IMR-90 (cell line): Measurements from ENCODE around the gene PTPRN2. TPM values are rescaled to one million over a fixed set of nuclear protein-coding genes. Genes with fewer than 3 reads are reported as not detected.

Experiments used
- ATAC-seq: fragments of 200-7000 bp; cut with Tn5 transposase; 2 replicates; pipeline ENCODE4 v1.9.1; 2020; ENCODE audit warnings: low read depth, mild to moderate bottlenecking, moderate library complexity
- BruUV-seq: library from RNA; stranded (reverse); fragments of 400-500 nt; replicated peaks from 2 replicates; lab custom pipeline; 2021; lab: Mats Ljungman, UMichigan
- CTCF ChIA-PET: fragments of 300-600 bp; formaldehyde crosslinking; extraction: SDS; loops from one replicate; lab custom pipeline; 2021; ENCODE audit warnings: antibody characterized with exemption; lab: Yijun Ruan, JAX
- POLR2A ChIA-PET: fragments of 300-600 bp; sonication (Branson Sonifier 250); formaldehyde crosslinking; loops from one replicate; lab custom pipeline; 2022; ENCODE audit warnings: antibody characterized with exemption; ENCODE audit not compliant: unreplicated experiment; lab: Charles Lee
- DNase-seq: peaks from one replicate; pipeline ENCODE4 v3.0.0; 2013
- H2AFZ ChIP-seq: replicated peaks from 2 replicates; pipeline ENCODE3; 2013; ENCODE audit warnings: low read length, mild to moderate bottlenecking; ENCODE audit not compliant: poor library complexity
- H2AK5ac ChIP-seq: 2 replicates; pipeline ENCODE4 v1.6.1; 2013; ENCODE audit warnings: low read depth, low read length, inconsistent platforms
- H2AK9ac ChIP-seq: replicated peaks from 2 replicates; pipeline ENCODE3; 2013; ENCODE audit warnings: mild to moderate bottlenecking, low read depth, low read length, moderate library complexity; ENCODE audit not compliant: poor library complexity
- H2BK120ac ChIP-seq: 2 replicates; pipeline ENCODE4 v1.6.1; 2013; ENCODE audit warnings: low read depth, low read length, inconsistent platforms
- H2BK15ac ChIP-seq: 3 replicates; pipeline ENCODE4 v1.6.1; 2013; ENCODE audit warnings: low read depth, low read length, inconsistent platforms
- H2BK20ac ChIP-seq: 2 replicates; pipeline ENCODE4 v1.6.1; 2013; ENCODE audit warnings: low read depth, mild to moderate bottlenecking, inconsistent platforms, low read length, moderate library complexity
- H2BK5ac ChIP-seq: 2 replicates; pipeline ENCODE4 v1.6.1; 2013; ENCODE audit warnings: mild to moderate bottlenecking, low read depth, low read length, inconsistent platforms; ENCODE audit not compliant: poor library complexity, severe bottlenecking
- H3K14ac ChIP-seq: replicated peaks from 2 replicates; pipeline ENCODE4 v1.6.1; 2013; ENCODE audit warnings: low read depth, low read length, inconsistent platforms
- H3K18ac ChIP-seq: 2 replicates; pipeline ENCODE4 v1.6.1; 2013; ENCODE audit warnings: low read depth, low read length, control low read depth
- H3K23ac ChIP-seq: 2 replicates; pipeline ENCODE4 v1.6.1; 2013; ENCODE audit warnings: low read depth, low read length, inconsistent platforms
- H3K27ac ChIP-seq: 2 replicates; pipeline ENCODE4 v1.5.1; 2013; ENCODE audit warnings: mild to moderate bottlenecking, control low read depth, low read length; ENCODE audit not compliant: insufficient read depth
- H3K27me3 ChIP-seq: 2 replicates; pipeline ENCODE4 v1.6.1; 2013; ENCODE audit warnings: low read length; ENCODE audit not compliant: control insufficient read depth, insufficient read depth
- H3K36me3 ChIP-seq: 2 replicates; pipeline ENCODE4 v1.6.1; 2013; ENCODE audit warnings: low read length, mixed read lengths; ENCODE audit not compliant: control insufficient read depth, insufficient read depth
- H3K4ac ChIP-seq: 2 replicates; pipeline ENCODE4 v1.6.1; 2013; ENCODE audit warnings: low read depth, low read length, inconsistent platforms
- H3K4me1 ChIP-seq: 2 replicates; pipeline ENCODE4 v1.6.1; 2013; ENCODE audit warnings: low read length, mixed read lengths; ENCODE audit not compliant: control insufficient read depth, insufficient read depth
- H3K4me2 ChIP-seq: 2 replicates; pipeline ENCODE4 v1.6.1; 2013; ENCODE audit warnings: low read depth, mild to moderate bottlenecking, control low read depth, low read length, moderate library complexity
- H3K4me3 ChIP-seq: 2 replicates; pipeline ENCODE4 v1.5.1; 2013; ENCODE audit warnings: low read depth, mild to moderate bottlenecking, control low read depth, low read length, moderate library complexity; ENCODE audit not compliant: insufficient read depth
- H3K56ac ChIP-seq: 2 replicates; pipeline ENCODE4 v1.6.1; 2013; ENCODE audit warnings: low read length, inconsistent platforms; ENCODE audit not compliant: insufficient read depth; ENCODE audit errors: extremely low read depth
- H3K79me1 ChIP-seq, 2 experiments: 2 replicates each; pipeline ENCODE4 v1.6.1; 2013; ENCODE audit warnings: low read length in 2 of 2, inconsistent platforms in 1 of 2, low read depth in 1 of 2
- H3K9ac ChIP-seq: 2 replicates; pipeline ENCODE4 v1.6.1; 2013; ENCODE audit warnings: low read depth, low read length, control low read depth
- H3K9me1 ChIP-seq: 2 replicates; pipeline ENCODE4 v1.6.1; 2013; ENCODE audit warnings: low read length, inconsistent platforms; ENCODE audit not compliant: insufficient read depth
- H3K9me3 ChIP-seq: 2 replicates; pipeline ENCODE4 v1.6.1; 2013; ENCODE audit warnings: low read length; ENCODE audit not compliant: control insufficient read depth, insufficient read depth
- H4K20me1 ChIP-seq: 2 replicates; pipeline ENCODE4 v1.6.1; 2013; ENCODE audit warnings: low read length, inconsistent platforms; ENCODE audit not compliant: insufficient read depth
- H4K5ac ChIP-seq: 2 replicates; pipeline ENCODE4 v1.6.1; 2013; ENCODE audit warnings: mild to moderate bottlenecking, low read depth, low read length, control low read depth
- H4K8ac ChIP-seq, 2 experiments: 2 replicates each; pipeline ENCODE4 v1.6.1; 2013; ENCODE audit warnings: low read depth in 2 of 2, low read length in 2 of 2, control low read depth in 1 of 2, inconsistent platforms in 1 of 2
- H4K91ac ChIP-seq: 2 replicates; pipeline ENCODE4 v1.6.1; 2013; ENCODE audit warnings: low read depth, low read length, inconsistent platforms; ENCODE audit not compliant: insufficient read depth
- BHLHE40 ChIP-seq: fragments of 150-350 bp; IDR thresholded peaks from 2 replicates; pipeline ENCODE4 v1.6.1; 2016; ENCODE audit warnings: mild to moderate bottlenecking, low read depth, low read length
- CEBPB ChIP-seq: IDR thresholded peaks from 2 replicates; pipeline ENCODE4 v1.6.1; 2012; ENCODE audit warnings: low read depth, low read length, improper control_type of control experiment
- CHD1 ChIP-seq: IDR thresholded peaks from 2 replicates; pipeline ENCODE4 v1.6.1; 2012; ENCODE audit warnings: low read depth, low read length, improper control_type of control experiment
- MAFK ChIP-seq: IDR thresholded peaks from 2 replicates; pipeline ENCODE4 v1.6.1; 2012; ENCODE audit warnings: low read depth, low read length, improper control_type of control experiment
- MAZ ChIP-seq: IDR thresholded peaks from 2 replicates; pipeline ENCODE4 v1.6.1; 2012; ENCODE audit warnings: low read depth, mild to moderate bottlenecking, low read length, improper control_type of control experiment, moderate library complexity, borderline replicate concordance
- NFE2L2 ChIP-seq: fragments of 150-350 bp; IDR thresholded peaks from 2 replicates; pipeline ENCODE4 v1.6.1; 2016; ENCODE audit warnings: low read depth, mild to moderate bottlenecking, low read length
- RFX5 ChIP-seq: IDR thresholded peaks from 2 replicates; pipeline ENCODE4 v1.8.0; 2012; ENCODE audit warnings: low read depth, mild to moderate bottlenecking, low read length, moderate library complexity
- WGBS, 2 experiments: methylation state at CpG; one replicate each; pipeline versions ENCODE4 v1.1.5 to v1.1.7; 2013; ENCODE audit warnings: missing lambda C conversion rate in 2 of 2; ENCODE audit not compliant: insufficient read length in 1 of 2; ENCODE audit errors: extremely low coverage in 2 of 2; 5-methylcytosine and 5-hydroxymethylcytosine counted together
- dilution Hi-C: fragments of 300-500 bp; cut with HindIII; formaldehyde crosslinking; loops from one replicate; pipeline ENCODE4 v1.14.3; 2018; ENCODE audit warnings: low sequenced_read_pairs; ENCODE audit not compliant: unreplicated experiment
- in situ Hi-C: fragments of 300-500 bp; cut with MboI; formaldehyde crosslinking; loops from 3 replicates; pipeline ENCODE4 v1.14.3; 2019; ENCODE audit warnings: low sequenced_read_pairs, inconsistent platforms, mixed read lengths
- intact Hi-C: fragments of 100-400 bp; cut with micrococcal nuclease; formaldehyde crosslinking; loops from 2 replicates; pipeline ENCODE4 v1.10.0; 2022
- polyA plus RNA-seq, 3 experiments: library from polyadenylated mRNA; depleted of rRNA; stranded (reverse); fragments of >200 nt; gene quantifications; 2 replicates each; pipeline ENCODE4 v1.2.3, GENCODE V29; 2012; ENCODE audit warnings: low replicate concordance in 1 of 3
- total RNA-seq: library from RNA; depleted of rRNA; stranded (reverse); fragments of >200 nt; gene quantifications from 2 replicates; pipeline ENCODE4 v1.2.3, GENCODE V29; 2012

PTPRN2 gene
- total and polyA plus RNA-seq, 2 of the 4 experiments (the other 2 are of a cell fraction), result 0.03 TPM; not detected in 1

GRCh38 chr7:157670490-157671357 is 916.9 kb downstream of the PTPRN2 start (continued):
- TF ChIP-seq BHLHE40 (no peak), MAFK (no peak), NFE2L2 (no peak), CHD1 (no peak)

- Histone ChIP-seq H2AK9ac (no peak overlapping the region), H3K36me3 (no peaks in the 10 kb centered on the region), H4K8ac (no peak overlapping the region), H3K4me3 (no peak overlapping the region), H3K4ac (no peak overlapping the region), H2AK5ac (no peak overlapping the region), H4K91ac (no peak overlapping the region), H3K4me2 (no peak overlapping the region), H3K23ac (no peak overlapping the region), H3K9ac (no peak overlapping the region), H2BK15ac (no peak overlapping the region), H2BK120ac (no peak overlapping the region), H3K27me3 (no peaks in the 10 kb centered on the region), H3K18ac (no peak overlapping the region), H3K79me1 (no peaks in the 10 kb centered on the region), H3K4me1 (no peaks in the 10 kb centered on the region), H2BK5ac (no peak overlapping the region), H4K20me1 (no peaks in the 10 kb centered on the region), H3K56ac (no peak overlapping the region), H3K14ac (no peak overlapping the region), H2AFZ (no peak overlapping the region), H2BK20ac (no peak overlapping the region), H3K9me1 (no peaks in the 10 kb centered on the region), H4K5ac (no peak overlapping the region), H3K9me3 (peaks cover 59% of the 10 kb centered on the region), H3K27ac (no peak overlapping the region)
- 57% methylated on average over 9 of the region's 33 CpGs; no CpG with 5 or more reads in 1 of the 2 experiments for WGBS, 2 experiments
- POLR2A ChIA-PET, result no interaction called here
- no peak for DNase-seq
- CTCF ChIA-PET, result no interaction called here
- in situ Hi-C loops, result no loop called here
- dilution Hi-C loops, result no loop called here
- intact Hi-C loops, result no loop called here
- no TSS peak for BruUV-seq
- TF ChIP-seq CEBPB (no peak), MAZ (no peak), RFX5 (no peak), MAFK (no peak), CHD1 (no peak)
- no peak for ATAC-seq
Measured at GRCh38 chr7:157669768-157670351, 917.8 kb downstream of the PTPRN2 start.
